Ishikawa (cell line): ENCODE data around the gene COL20A1.
A peak's percentile ranks its signal among the peaks of the same experiment; 100 is the strongest.

Experiments used
- CEBPB ChIP-seq: IDR thresholded peaks from 2 replicates; pipeline ENCODE4 v1.6.1; 2012
- CREB1 ChIP-seq: IDR thresholded peaks from 2 replicates; pipeline ENCODE4 v1.6.1; 2012; ENCODE audit warnings: low read depth
- EGR1 ChIP-seq: IDR thresholded peaks from 2 replicates; pipeline ENCODE4 v1.6.1; 2012
- EP300 ChIP-seq: IDR thresholded peaks from 2 replicates; pipeline ENCODE4 v1.6.1; 2012; ENCODE audit warnings: borderline replicate concordance
- FOXM1 ChIP-seq: IDR thresholded peaks from 2 replicates; pipeline ENCODE4 v1.6.1; 2012; ENCODE audit warnings: low read depth, borderline replicate concordance
- NFIC ChIP-seq: IDR thresholded peaks from 2 replicates; pipeline ENCODE4 v1.6.1; 2012
- RAD21 ChIP-seq: IDR thresholded peaks from 2 replicates; pipeline ENCODE4 v1.6.1; 2012; ENCODE audit warnings: low read depth
- TAF1 ChIP-seq: IDR thresholded peaks from 2 replicates; pipeline ENCODE4 v1.6.1; 2012; ENCODE audit warnings: low read depth, mild to moderate bottlenecking
- TCF12 ChIP-seq: IDR thresholded peaks from 2 replicates; pipeline ENCODE4 v1.6.1; 2012; ENCODE audit warnings: low read depth
- TEAD4 ChIP-seq: IDR thresholded peaks from 2 replicates; pipeline ENCODE4 v1.6.1; 2012
- USF1 ChIP-seq: IDR thresholded peaks from 2 replicates; pipeline ENCODE4 v1.6.1; 2012
- YY1 ChIP-seq: IDR thresholded peaks from 2 replicates; pipeline ENCODE4 v1.6.1; 2012; ENCODE audit warnings: low read depth
- ZBTB7A ChIP-seq: IDR thresholded peaks from 2 replicates; pipeline ENCODE4 v1.6.1; 2012; ENCODE audit warnings: low read depth
- TF ChIP-seq, protein P1 (sequence below): IDR thresholded peaks from 2 replicates; pipeline ENCODE4 v1.6.1; 2012; ENCODE audit warnings: low read depth, mild to moderate bottlenecking
- TF ChIP-seq, protein P2 (sequence below): IDR thresholded peaks from 2 replicates; pipeline ENCODE4 v1.6.1; 2012

COL20A1 gene

GRCh38 chr20:63377951-63378381, 85.0 kb downstream of the COL20A1 start:
- no peak for TF ChIP-seq YY1
- no peak for TF ChIP-seq ZBTB7A
- TF ChIP-seq EGR1, result no peak
- TF ChIP-seq USF1, result no peak
- TF ChIP-seq CREB1, result no peak
- TF ChIP-seq, protein P1, sequence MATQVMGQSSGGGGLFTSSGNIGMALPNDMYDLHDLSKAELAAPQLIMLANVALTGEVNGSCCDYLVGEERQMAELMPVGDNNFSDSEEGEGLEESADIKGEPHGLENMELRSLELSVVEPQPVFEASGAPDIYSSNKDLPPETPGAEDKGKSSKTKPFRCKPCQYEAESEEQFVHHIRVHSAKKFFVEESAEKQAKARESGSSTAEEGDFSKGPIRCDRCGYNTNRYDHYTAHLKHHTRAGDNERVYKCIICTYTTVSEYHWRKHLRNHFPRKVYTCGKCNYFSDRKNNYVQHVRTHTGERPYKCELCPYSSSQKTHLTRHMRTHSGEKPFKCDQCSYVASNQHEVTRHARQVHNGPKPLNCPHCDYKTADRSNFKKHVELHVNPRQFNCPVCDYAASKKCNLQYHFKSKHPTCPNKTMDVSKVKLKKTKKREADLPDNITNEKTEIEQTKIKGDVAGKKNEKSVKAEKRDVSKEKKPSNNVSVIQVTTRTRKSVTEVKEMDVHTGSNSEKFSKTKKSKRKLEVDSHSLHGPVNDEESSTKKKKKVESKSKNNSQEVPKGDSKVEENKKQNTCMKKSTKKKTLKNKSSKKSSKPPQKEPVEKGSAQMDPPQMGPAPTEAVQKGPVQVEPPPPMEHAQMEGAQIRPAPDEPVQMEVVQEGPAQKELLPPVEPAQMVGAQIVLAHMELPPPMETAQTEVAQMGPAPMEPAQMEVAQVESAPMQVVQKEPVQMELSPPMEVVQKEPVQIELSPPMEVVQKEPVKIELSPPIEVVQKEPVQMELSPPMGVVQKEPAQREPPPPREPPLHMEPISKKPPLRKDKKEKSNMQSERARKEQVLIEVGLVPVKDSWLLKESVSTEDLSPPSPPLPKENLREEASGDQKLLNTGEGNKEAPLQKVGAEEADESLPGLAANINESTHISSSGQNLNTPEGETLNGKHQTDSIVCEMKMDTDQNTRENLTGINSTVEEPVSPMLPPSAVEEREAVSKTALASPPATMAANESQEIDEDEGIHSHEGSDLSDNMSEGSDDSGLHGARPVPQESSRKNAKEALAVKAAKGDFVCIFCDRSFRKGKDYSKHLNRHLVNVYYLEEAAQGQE, result no peak
- TF ChIP-seq, protein P2, sequence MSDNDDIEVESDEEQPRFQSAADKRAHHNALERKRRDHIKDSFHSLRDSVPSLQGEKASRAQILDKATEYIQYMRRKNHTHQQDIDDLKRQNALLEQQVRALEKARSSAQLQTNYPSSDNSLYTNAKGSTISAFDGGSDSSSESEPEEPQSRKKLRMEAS, result no peak
- TF ChIP-seq TAF1, result no peak
- TF ChIP-seq EP300, result no peak
- no peak for TF ChIP-seq TCF12
- TF ChIP-seq TEAD4, result no peak
- TF ChIP-seq FOXM1, result no peak
- TF ChIP-seq RAD21, result no peak
- TF ChIP-seq NFIC, result no peak

- TF ChIP-seq, protein P1, result peak; percentile 94
- TF ChIP-seq CEBPB, result no peak
These were observed 85.6 kb downstream of the COL20A1 start for GRCh38 chr20:63378626-63379025.

GRCh38 chr20:63379296-63379695, 86.3 kb downstream of the COL20A1 start:
- TF ChIP-seq RAD21 (no peak), CREB1 (no peak), TEAD4 (no peak), USF1 (no peak), EP300 (no peak), TAF1 (no peak), NFIC (no peak), EGR1 (no peak), ZBTB7A (no peak), CEBPB (no peak), FOXM1 (no peak), TCF12 (no peak), YY1 (no peak)
- TF ChIP-seq, protein P1, result no peak
- TF ChIP-seq, protein P2, result no peak

DNA sequence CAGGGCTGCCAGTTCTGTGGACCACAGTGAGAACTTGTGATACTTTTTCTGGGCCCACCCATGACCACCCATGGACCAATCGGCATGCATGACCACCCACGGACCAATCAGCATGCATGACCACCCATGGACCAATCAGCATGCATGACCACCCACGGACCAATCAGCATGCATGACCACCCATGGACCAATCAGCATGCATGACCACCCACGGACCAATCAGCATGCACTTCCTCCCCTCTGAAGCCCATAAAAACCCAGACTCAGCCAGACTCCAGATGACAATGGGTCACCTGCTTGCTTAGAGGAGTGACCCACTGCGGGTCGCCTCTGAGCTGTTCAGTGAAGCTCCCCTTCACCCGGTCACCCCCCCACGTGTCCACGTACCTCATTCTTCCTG, 86.9 kb downstream of the COL20A1 start:
- TF ChIP-seq USF1, result 0 out of 2 replicates have a peak, but pooled peaks have one; percentile 2

- TF ChIP-seq USF1 (no peak), EGR1 (no peak), CEBPB (no peak), NFIC (no peak), TEAD4 (no peak), RAD21 (no peak)
These were observed 87.4 kb downstream of the COL20A1 start for GRCh38 chr20:63380346-63380870.
